ENCODE results near the gene NDUFV2.

DNA sequence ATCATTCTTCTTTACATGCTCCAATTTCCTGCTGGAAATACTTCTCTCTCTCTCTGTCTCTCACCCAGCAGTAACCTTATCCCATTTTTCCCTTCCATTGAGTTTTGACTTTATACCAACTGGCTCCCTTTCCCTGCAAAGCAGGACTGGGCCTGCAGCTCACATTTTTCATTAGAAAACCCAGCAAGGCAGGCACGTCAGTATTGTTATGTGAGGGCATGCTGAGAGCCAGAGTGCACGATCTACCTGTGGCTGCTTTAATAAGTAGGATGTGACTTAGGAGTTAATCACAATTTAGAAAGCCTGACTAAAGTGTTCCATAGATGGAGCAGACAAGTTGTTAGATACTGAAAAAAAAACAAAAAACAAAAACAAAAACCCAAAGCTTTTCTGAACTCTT is 5.2 kb upstream of the NDUFV2 start:
- TF ChIP-seq, protein P1, sequence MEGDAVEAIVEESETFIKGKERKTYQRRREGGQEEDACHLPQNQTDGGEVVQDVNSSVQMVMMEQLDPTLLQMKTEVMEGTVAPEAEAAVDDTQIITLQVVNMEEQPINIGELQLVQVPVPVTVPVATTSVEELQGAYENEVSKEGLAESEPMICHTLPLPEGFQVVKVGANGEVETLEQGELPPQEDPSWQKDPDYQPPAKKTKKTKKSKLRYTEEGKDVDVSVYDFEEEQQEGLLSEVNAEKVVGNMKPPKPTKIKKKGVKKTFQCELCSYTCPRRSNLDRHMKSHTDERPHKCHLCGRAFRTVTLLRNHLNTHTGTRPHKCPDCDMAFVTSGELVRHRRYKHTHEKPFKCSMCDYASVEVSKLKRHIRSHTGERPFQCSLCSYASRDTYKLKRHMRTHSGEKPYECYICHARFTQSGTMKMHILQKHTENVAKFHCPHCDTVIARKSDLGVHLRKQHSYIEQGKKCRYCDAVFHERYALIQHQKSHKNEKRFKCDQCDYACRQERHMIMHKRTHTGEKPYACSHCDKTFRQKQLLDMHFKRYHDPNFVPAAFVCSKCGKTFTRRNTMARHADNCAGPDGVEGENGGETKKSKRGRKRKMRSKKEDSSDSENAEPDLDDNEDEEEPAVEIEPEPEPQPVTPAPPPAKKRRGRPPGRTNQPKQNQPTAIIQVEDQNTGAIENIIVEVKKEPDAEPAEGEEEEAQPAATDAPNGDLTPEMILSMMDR (IDR thresholded peaks at IDR 0.05): no peak
- no peak for TF ChIP-seq POLR2AphosphoS5 (IDR thresholded peaks at IDR 0.05)

Measured in stomach (tissue), 4 donors.